Measurements from ENCODE around the gene CFAP97D1. TPM values are rescaled to one million over a fixed set of nuclear protein-coding genes. Genes with fewer than 3 reads are reported as not detected.

Gene CFAP97D1
- total and polyA plus RNA-seq, 2 experiments from 2014 or later = 0.07 to 0.10 TPM

- TF ChIP-seq, protein P1, sequence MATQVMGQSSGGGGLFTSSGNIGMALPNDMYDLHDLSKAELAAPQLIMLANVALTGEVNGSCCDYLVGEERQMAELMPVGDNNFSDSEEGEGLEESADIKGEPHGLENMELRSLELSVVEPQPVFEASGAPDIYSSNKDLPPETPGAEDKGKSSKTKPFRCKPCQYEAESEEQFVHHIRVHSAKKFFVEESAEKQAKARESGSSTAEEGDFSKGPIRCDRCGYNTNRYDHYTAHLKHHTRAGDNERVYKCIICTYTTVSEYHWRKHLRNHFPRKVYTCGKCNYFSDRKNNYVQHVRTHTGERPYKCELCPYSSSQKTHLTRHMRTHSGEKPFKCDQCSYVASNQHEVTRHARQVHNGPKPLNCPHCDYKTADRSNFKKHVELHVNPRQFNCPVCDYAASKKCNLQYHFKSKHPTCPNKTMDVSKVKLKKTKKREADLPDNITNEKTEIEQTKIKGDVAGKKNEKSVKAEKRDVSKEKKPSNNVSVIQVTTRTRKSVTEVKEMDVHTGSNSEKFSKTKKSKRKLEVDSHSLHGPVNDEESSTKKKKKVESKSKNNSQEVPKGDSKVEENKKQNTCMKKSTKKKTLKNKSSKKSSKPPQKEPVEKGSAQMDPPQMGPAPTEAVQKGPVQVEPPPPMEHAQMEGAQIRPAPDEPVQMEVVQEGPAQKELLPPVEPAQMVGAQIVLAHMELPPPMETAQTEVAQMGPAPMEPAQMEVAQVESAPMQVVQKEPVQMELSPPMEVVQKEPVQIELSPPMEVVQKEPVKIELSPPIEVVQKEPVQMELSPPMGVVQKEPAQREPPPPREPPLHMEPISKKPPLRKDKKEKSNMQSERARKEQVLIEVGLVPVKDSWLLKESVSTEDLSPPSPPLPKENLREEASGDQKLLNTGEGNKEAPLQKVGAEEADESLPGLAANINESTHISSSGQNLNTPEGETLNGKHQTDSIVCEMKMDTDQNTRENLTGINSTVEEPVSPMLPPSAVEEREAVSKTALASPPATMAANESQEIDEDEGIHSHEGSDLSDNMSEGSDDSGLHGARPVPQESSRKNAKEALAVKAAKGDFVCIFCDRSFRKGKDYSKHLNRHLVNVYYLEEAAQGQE (IDR thresholded peaks at IDR 0.05; ENCODE audit: unreplicated experiment) = no peak
- TF ChIP-seq ZNF114 (CRISPR knock-in tag; IDR thresholded peaks at IDR 0.05) (no peak), CREB1 (CRISPR knock-in tag; IDR thresholded peaks at IDR 0.05; ENCODE audit: low read depth) (no peak)
Measured at GRCh38 chr17:43809121-43809520, 28.9 kb downstream of the CFAP97D1 start (continued).

DNA sequence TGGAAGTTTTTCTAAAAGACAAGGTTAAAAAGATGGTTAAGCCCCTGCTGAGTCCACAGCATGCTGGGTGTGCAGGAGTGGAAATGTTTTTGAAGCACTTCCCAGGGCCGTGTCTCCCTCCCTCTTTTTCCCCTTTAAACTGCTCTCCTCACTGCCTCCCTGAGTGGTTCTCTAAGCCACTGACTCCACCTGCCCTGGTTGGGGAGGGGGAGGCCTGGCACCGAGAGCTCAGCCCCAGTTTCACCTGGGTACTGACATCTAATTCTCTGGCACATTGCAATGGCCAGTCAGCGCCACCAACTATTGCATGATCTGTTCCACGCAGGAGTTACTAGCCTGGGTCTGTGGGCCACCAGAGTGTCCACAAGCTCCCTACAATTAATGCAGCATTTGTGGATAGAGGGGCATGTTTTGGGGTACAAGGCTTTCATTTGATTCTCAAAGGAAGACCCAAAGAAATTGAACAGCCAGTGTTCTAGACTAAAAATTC lies 30.0 kb downstream of the CFAP97D1 start:
- H3K9me3 Mint-ChIP-seq = no peaks in the 10 kb centered on the region
- H3K36me3 Mint-ChIP-seq (ENCODE audit: low read depth) = peaks cover 8% of the 10 kb centered on the region; the same call in 2 of the 3 replicates
- H3K36me3 ChIP-seq (ENCODE audit: insufficient read depth) = no peaks in the 10 kb centered on the region
- no peak overlapping the region for H2AFZ ChIP-seq
- peaks cover 20% of the 10 kb centered on the region for H3K4me1 Mint-ChIP-seq
- H4K20me1 ChIP-seq (replicated peaks; ENCODE audit: insufficient read depth) = no peaks in the 10 kb centered on the region
- no peaks in the 10 kb centered on the region; the same call in 1 of the 2 replicates for H3K4me1 ChIP-seq (ENCODE audit: insufficient read depth)
- H3K4me2 ChIP-seq = no peak overlapping the region
- H3K4me3 ChIP-seq = no peak overlapping the region
- no peaks in the 10 kb centered on the region for H3F3A ChIP-seq (replicated peaks; ENCODE audit: low read depth)
- H3K9me2 ChIP-seq (ENCODE audit: insufficient read depth) = no peaks in the 10 kb centered on the region
- H3K4me3 Mint-ChIP-seq = no peak overlapping the region
- no peak overlapping the region for H3K27ac Mint-ChIP-seq
- no peaks in the 10 kb centered on the region for H3K79me2 ChIP-seq (replicated peaks; ENCODE audit: insufficient read depth)
- H3K27me3 ChIP-seq (ENCODE audit: insufficient read depth) = no peaks in the 10 kb centered on the region
- H3K27me3 Mint-ChIP-seq (ENCODE audit: insufficient read depth, low read depth, poor library complexity) = peaks cover 4% of the 10 kb centered on the region
- ATAC-seq (no peak), DNase-seq (ENCODE audit: low spot score) (no peak)
- no peak overlapping the region for H3K27ac ChIP-seq (ENCODE audit: low read depth)
- TF ChIP-seq NANOG (IDR thresholded peaks at IDR 0.05; ENCODE audit: borderline replicate concordance) = no peak
- TF ChIP-seq JUNB (IDR thresholded peaks at IDR 0.05; ENCODE audit: unreplicated experiment) = no peak
- no peak for TF ChIP-seq POLR2AphosphoS5 (IDR thresholded peaks at IDR 0.05; ENCODE audit: low read depth)
- no peak for TF ChIP-seq EZH2 (IDR thresholded peaks at IDR 0.05; ENCODE audit: low read depth, unreplicated experiment)
- TF ChIP-seq ETS1 (IDR thresholded peaks at IDR 0.05) = no peak
- no peak for TF ChIP-seq ZNF114 (CRISPR knock-in tag; IDR thresholded peaks at IDR 0.05)
- TF ChIP-seq, protein P2, sequence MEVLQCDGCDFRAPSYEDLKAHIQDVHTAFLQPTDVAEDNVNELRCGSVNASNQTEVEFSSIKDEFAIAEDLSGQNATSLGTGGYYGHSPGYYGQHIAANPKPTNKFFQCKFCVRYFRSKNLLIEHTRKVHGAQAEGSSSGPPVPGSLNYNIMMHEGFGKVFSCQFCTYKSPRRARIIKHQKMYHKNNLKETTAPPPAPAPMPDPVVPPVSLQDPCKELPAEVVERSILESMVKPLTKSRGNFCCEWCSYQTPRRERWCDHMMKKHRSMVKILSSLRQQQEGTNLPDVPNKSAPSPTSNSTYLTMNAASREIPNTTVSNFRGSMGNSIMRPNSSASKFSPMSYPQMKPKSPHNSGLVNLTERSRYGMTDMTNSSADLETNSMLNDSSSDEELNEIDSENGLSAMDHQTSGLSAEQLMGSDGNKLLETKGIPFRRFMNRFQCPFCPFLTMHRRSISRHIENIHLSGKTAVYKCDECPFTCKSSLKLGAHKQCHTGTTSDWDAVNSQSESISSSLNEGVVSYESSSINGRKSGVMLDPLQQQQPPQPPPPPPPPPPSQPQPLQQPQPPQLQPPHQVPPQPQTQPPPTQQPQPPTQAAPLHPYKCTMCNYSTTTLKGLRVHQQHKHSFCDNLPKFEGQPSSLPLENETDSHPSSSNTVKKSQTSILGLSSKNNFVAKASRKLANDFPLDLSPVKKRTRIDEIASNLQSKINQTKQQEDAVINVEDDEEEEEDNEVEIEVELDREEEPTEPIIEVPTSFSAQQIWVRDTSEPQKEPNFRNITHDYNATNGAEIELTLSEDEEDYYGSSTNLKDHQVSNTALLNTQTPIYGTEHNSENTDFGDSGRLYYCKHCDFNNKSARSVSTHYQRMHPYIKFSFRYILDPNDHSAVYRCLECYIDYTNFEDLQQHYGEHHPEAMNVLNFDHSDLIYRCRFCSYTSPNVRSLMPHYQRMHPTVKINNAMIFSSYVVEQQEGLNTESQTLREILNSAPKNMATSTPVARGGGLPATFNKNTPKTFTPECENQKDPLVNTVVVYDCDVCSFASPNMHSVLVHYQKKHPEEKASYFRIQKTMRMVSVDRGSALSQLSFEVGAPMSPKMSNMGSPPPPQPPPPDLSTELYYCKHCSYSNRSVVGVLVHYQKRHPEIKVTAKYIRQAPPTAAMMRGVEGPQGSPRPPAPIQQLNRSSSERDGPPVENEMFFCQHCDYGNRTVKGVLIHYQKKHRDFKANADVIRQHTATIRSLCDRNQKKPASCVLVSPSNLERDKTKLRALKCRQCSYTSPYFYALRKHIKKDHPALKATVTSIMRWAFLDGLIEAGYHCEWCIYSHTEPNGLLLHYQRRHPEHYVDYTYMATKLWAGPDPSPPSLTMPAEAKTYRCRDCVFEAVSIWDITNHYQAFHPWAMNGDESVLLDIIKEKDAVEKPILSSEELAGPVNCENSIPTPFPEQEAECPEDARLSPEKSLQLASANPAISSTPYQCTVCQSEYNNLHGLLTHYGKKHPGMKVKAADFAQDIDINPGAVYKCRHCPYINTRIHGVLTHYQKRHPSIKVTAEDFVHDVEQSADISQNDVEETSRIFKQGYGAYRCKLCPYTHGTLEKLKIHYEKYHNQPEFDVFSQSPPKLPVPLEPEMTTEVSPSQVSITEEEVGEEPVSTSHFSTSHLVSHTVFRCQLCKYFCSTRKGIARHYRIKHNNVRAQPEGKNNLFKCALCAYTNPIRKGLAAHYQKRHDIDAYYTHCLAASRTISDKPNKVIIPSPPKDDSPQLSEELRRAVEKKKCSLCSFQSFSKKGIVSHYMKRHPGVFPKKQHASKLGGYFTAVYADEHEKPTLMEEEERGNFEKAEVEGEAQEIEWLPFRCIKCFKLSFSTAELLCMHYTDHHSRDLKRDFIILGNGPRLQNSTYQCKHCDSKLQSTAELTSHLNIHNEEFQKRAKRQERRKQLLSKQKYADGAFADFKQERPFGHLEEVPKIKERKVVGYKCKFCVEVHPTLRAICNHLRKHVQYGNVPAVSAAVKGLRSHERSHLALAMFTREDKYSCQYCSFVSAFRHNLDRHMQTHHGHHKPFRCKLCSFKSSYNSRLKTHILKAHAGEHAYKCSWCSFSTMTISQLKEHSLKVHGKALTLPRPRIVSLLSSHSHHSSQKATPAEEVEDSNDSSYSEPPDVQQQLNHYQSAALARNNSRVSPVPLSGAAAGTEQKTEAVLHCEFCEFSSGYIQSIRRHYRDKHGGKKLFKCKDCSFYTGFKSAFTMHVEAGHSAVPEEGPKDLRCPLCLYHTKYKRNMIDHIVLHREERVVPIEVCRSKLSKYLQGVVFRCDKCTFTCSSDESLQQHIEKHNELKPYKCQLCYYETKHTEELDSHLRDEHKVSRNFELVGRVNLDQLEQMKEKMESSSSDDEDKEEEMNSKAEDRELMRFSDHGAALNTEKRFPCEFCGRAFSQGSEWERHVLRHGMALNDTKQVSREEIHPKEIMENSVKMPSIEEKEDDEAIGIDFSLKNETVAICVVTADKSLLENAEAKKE (CRISPR knock-in tag; IDR thresholded peaks at IDR 0.05) = no peak
- TF ChIP-seq CREB1 (CRISPR knock-in tag; IDR thresholded peaks at IDR 0.05; ENCODE audit: low read depth) = no peak
- TF ChIP-seq EZH2phosphoT487 (IDR thresholded peaks at IDR 0.05; ENCODE audit: unreplicated experiment) = no peak
- no peak for TF ChIP-seq ZNF331 (CRISPR knock-in tag; IDR thresholded peaks at IDR 0.05; ENCODE audit: low read depth)

Measured in GM23338 (cell line).